Panc1 (cell line): ENCODE results near the gene TBX19.

Experiments
- CTCF ChIP-seq: fragments of 450-650 bp; IDR thresholded peaks from 2 replicates; pipeline ENCODE4 v1.5.1; 2017; ENCODE audit warnings: mild to moderate bottlenecking
- POLR2AphosphoS5 ChIP-seq: IDR thresholded peaks from 2 replicates; pipeline ENCODE4 v1.6.1; 2012; ENCODE audit warnings: mild to moderate bottlenecking, low read depth, low read length, moderate library complexity
- REST ChIP-seq, 2 experiments: IDR thresholded peaks; 2 replicates each; pipeline ENCODE4 v1.6.1; 2011 to 2012; ENCODE audit warnings: low read depth in 2 of 2, control low read depth in 1 of 2, low read length in 1 of 2, mild to moderate bottlenecking in 1 of 2, moderate library complexity in 1 of 2; ENCODE audit not compliant: insufficient read depth in 1 of 2

- no peak for TF ChIP-seq CTCF
- TF ChIP-seq REST (IDR thresholded peaks at IDR 0.05; ENCODE audit: insufficient read depth in 1 of 2, low read depth in 2 of 2, low read length in 1 of 2) = no peak
- TF ChIP-seq POLR2AphosphoS5 = no peak
Observed at GRCh38 chr1:168304865-168305264, 24.2 kb downstream of the TBX19 start.
